ENCODE results near the gene ZBED4. TPM values are rescaled to one million over a fixed set of nuclear protein-coding genes. Genes with fewer than 3 reads are reported as not detected.
A peak's percentile ranks its signal among the peaks of the same experiment; 100 is the strongest.

Gene ZBED4
- total RNA-seq, 1 donor from 2014 or later = 4.6 TPM

GRCh38 chr22:49892226-49892899 is 38.7 kb downstream of the ZBED4 start:
- DNase-seq = peak; percentile 79
- intact Hi-C loops (cut with micrococcal nuclease) = no loop called here
- ATAC-seq = peak; percentile 93

GRCh38 chr22:49893025-49893424 is 39.4 kb downstream of the ZBED4 start:
- DNase-seq = no peak
- no peak for ATAC-seq
- intact Hi-C loops (cut with micrococcal nuclease) = no loop called here

GRCh38 chr22:49894322-49895054 is 40.8 kb downstream of the ZBED4 start:
- DNase-seq (no peak), ATAC-seq (no peak)
- intact Hi-C loops (cut with micrococcal nuclease) = no loop called here

GRCh38 chr22:49896201-49896600 is 42.6 kb downstream of the ZBED4 start:
- DNase-seq = no peak
- ATAC-seq = no peak
- intact Hi-C loops (cut with micrococcal nuclease) = no loop called here

GRCh38 chr22:49897015-49897684 is 43.5 kb downstream of the ZBED4 start:
- DNase-seq = no peak
- intact Hi-C loops (cut with micrococcal nuclease) = no loop called here
- peak; percentile 47 for ATAC-seq

GRCh38 chr22:49899530-49899929 is 45.9 kb downstream of the ZBED4 start:
- intact Hi-C loops (cut with micrococcal nuclease) = no loop called here
- no peak for DNase-seq
- no peak for ATAC-seq

GRCh38 chr22:49900441-49901230 is 47.0 kb downstream of the ZBED4 start:
- intact Hi-C loops (cut with micrococcal nuclease) = no loop called here
- no peak for ATAC-seq
- DNase-seq = no peak

GRCh38 chr22:49901457-49901856 is 47.8 kb downstream of the ZBED4 start:
- ATAC-seq (no peak), DNase-seq (no peak)
- intact Hi-C loops (cut with micrococcal nuclease) = no loop called here

GRCh38 chr22:49903322-49904039 is 49.8 kb downstream of the ZBED4 start:
- peak; percentile 86 for ATAC-seq
- DNase-seq = no peak
- intact Hi-C loops (cut with micrococcal nuclease) = no loop called here

- no peak for ATAC-seq
- no peak for DNase-seq
- intact Hi-C loops (cut with micrococcal nuclease) = no loop called here
These were observed 50.4 kb downstream of the ZBED4 start for GRCh38 chr22:49904040-49904369.

GRCh38 chr22:49905465-49905864 is 51.8 kb downstream of the ZBED4 start:
- ATAC-seq (no peak), DNase-seq (no peak)
- intact Hi-C loops (cut with micrococcal nuclease) = no loop called here

- ATAC-seq (no peak), DNase-seq (no peak)
- intact Hi-C loops (cut with micrococcal nuclease) = no loop called here
These were observed 52.6 kb downstream of the ZBED4 start for GRCh38 chr22:49906071-49906798.

GRCh38 chr22:49906799-49907290 is 53.2 kb downstream of the ZBED4 start:
- ATAC-seq (no peak), DNase-seq (no peak)
- intact Hi-C loops (cut with micrococcal nuclease) = no loop called here

- DNase-seq = no peak
- intact Hi-C loops (cut with micrococcal nuclease) = no loop called here
- ATAC-seq = no peak
These were observed 54.2 kb downstream of the ZBED4 start for GRCh38 chr22:49907807-49908206.

- ATAC-seq (no peak), DNase-seq (no peak)
- intact Hi-C loops (cut with micrococcal nuclease) = no loop called here
These were observed 56.0 kb downstream of the ZBED4 start for GRCh38 chr22:49909476-49910205.

- ATAC-seq = no peak
- intact Hi-C loops (cut with micrococcal nuclease) = no loop called here
- no peak for DNase-seq
These were observed 56.8 kb downstream of the ZBED4 start for GRCh38 chr22:49910229-49911155.
